Urothelium cell line (cell line): Measurements from ENCODE around the gene SMS.

Experiments
- DNase-seq: peaks from one replicate; pipeline ENCODE4 v3.0.0; 2011; ENCODE audit warnings: low spot score, mixed read lengths
- FAIRE-seq: peaks from 2 replicates; lab custom pipeline; 2011; peaks lifted over from hg19 to GRCh38; lab: Jason Lieb, UNC

The SMS gene

GRCh38 chrX:21940356-21940829 lies at the start of gene SMS:
Gene SMS (plus strand): TSS chrX:21940709. CDS start chrX:21940825, 116 bp downstream.
- FAIRE-seq (no peak), DNase-seq (peak; percentile 58)

- FAIRE-seq, result no peak
- no peak for DNase-seq
Observed at GRCh38 chrX:21905313-21905712, 35.2 kb upstream of the SMS start.

GRCh38 chrX:21905953-21906352 lies 34.6 kb upstream of the SMS start:
- FAIRE-seq, result no peak
- DNase-seq, result no peak

- DNase-seq, result no peak
- no peak for FAIRE-seq
Observed at GRCh38 chrX:21907260-21907659, 33.2 kb upstream of the SMS start.

DNA sequence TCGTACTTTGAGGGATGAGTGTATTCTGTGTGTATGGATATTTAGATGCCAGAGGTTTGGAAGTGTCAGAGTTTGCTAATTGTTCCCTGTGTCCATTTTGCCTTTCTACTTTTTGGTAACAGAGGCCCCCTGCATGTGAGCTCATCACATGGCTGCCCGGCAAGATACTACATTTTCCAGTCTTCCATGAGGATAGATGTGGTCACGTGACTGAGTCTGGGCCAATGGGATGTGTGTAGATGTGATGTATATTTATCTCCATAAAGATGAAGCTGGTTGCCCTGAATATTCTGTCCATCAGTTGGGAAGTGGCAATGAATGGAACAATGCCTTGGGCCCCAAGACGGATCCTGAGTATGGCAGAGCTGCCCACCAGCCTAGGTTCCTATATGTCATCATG lies 29.0 kb upstream of the SMS start:
- FAIRE-seq (no peak), DNase-seq (no peak)

DNA sequence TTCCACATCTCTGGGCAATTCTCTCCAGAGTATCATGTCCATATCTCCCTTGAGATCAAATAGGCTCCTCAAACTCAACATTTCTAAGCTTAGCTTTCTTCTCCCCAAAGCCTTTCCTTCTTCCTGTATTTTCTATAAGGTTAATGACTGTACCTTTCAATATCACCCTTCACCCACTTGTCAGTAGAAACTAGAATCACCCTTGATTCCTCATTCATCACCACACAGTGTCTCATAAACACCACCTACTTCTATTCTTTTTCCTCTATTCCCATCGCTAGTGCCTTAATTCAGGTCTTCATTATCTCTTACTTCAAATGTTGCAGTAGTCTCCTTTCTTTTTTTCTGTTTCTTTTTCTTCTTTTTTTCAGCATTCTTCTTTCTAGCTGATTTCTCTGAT lies 28.3 kb upstream of the SMS start:
- DNase-seq (no peak), FAIRE-seq (no peak)

GRCh38 chrX:21912989-21913388 lies 27.5 kb upstream of the SMS start:
- FAIRE-seq (no peak), DNase-seq (no peak)

GRCh38 chrX:21926116-21926515 lies 14.4 kb upstream of the SMS start:
- DNase-seq (no peak), FAIRE-seq (no peak)

- DNase-seq, result peak; percentile 20
- no peak for FAIRE-seq
Observed at GRCh38 chrX:21926527-21927278, 13.8 kb upstream of the SMS start.

- FAIRE-seq, result no peak
- DNase-seq, result no peak
Observed at GRCh38 chrX:21929209-21929608, 11.3 kb upstream of the SMS start.

- no peak for FAIRE-seq
- no peak for DNase-seq
Observed at GRCh38 chrX:21930986-21931385, 9.5 kb upstream of the SMS start.

- FAIRE-seq (no peak), DNase-seq (peak; percentile 15)
Observed at GRCh38 chrX:21932292-21933002, 8.1 kb upstream of the SMS start.

DNA sequence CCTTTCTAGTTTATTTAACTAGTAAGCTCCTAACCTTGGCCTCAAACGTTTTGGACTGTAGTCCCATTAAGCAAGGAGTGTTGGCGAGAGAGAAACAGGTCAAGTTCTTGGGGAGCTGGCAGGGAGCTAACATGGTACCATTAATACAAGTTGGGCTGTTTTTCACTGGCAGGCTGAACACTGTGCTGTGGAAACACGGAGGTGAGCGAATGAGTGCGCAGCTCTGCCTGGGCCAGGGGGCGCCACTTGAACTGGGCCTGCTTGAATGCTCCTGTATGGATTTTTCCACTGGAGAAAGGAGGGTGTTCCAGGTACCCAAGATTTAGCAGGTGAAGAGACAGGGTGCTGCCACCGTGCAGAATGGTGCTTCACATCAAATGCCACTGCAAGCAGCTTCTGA lies 7.4 kb upstream of the SMS start:
- FAIRE-seq, result no peak
- DNase-seq, result no peak

- FAIRE-seq, result no peak
Observed at GRCh38 chrX:21934414-21934813, 6.1 kb upstream of the SMS start.

GRCh38 chrX:21939906-21940305 lies 603 bp upstream of the SMS start:
- no peak for FAIRE-seq
- DNase-seq, result no peak

More at GRCh38 chrX:21934414-21934813, 6.1 kb upstream of the SMS start:
- DNase-seq, result no peak

DNA sequence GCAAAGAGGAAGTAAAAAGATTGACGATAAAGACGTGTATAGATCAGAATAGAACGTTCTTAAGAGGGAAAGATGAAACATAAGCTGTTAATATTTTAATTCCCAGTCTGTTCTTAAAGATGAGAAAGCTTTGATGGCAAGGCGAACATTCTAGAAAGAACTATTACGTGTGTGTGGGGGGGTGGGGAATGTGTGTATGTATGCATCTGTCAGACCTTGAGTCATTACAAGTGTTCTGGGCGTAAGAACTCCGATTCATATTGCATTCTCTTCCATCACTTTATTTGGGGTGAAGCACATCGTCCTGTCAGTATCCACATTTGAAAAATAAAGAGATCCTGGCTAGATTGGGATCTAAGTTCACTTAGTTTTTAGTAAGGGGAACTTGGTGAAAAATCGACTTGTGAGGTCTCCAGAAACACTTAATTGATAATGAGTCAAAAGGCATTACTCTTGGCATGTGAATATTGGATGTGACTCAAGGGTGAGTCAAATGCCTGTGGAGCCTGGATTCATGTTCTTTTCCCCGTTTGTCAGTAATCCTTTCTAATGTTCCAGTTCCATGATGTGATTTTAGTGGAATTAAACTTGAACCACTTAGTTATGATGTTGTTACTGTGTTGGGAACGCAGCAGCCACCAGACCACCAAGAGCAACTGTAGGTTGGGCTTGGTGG lies 3.1 kb downstream of the SMS start:
- DNase-seq, result no peak
- no peak for FAIRE-seq

- FAIRE-seq (no peak), DNase-seq (no peak)
Observed at GRCh38 chrX:21944136-21944615, 3.7 kb downstream of the SMS start.

- DNase-seq, result no peak
- no peak for FAIRE-seq
Observed at GRCh38 chrX:21946925-21947641, 6.6 kb downstream of the SMS start.

DNA sequence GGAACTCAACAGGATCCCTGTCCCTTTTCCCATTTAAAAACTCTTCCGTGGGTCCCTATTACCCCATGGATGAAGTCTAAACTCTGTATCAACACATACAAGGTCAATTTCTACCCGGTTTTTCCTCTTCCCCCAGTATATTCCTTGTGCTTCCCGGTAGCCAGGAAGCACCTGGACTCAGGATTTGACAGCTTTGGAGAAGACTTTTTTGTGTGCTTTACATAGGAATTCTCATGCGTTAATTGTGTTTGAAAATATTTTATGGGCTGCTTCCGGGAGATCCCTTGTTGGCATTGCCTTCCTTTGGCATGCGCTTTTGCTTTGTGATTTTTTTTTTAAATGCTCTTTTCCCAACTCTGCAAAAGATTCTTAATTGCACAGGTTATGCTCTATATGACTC lies 7.2 kb downstream of the SMS start:
- FAIRE-seq, result no peak
- no peak for DNase-seq

DNA sequence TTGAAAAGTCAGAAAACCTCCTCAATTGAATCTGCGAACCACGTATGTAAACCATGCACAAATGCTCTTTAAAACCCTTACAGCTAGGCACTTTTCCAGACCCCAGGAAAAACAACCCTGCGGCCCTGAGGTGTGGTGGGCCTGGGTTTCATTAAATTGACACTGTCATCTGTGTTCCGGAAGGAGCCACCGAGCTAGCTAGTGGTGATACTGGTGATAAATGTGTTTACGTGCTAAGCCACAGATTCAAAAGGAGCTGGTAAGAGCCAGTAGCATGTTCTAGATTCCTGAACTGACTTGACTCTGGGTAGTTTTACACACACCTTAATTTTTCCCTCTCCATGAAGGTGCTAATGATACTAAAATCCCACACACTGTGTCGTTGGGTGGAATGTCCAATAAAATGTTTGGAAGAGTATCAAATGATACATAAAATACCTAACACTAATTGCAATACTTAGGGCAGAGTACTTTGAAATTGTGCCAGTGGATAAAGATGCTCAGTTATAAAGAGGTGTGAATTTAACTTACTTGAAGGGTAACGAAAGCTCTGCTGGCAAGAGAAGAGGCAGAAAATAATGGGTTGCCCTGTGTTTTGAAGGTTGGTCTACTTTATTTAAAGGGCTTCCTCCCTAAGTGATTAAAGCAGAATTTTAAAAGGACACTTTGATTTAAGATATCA lies 8.5 kb downstream of the SMS start:
- DNase-seq (no peak), FAIRE-seq (no peak)
